ENCODE measurements around the gene CHD3.

The CHD3 gene

Small RNA genes lying within 50 kb of the gene (small RNA-seq; reads per million reads assigned to genes)
- gene SCARNA21 = 23.0 to 31.1 reads per million in 2 experiments

Data from SK-N-DZ (cell line).